CMK (cell line): Measurements from ENCODE around the gene TOLLIP.
A peak's percentile ranks its signal among the peaks of the same experiment; 100 is the strongest.
"Not testable (repeated sequence)": the region's sequence is repeated elsewhere in the genome, so short reads cannot be mapped to it uniquely, and the experiment has no call there.

Experiments
- DNase-seq: peaks from one replicate; pipeline ENCODE4 v3.0.0-alpha.2; 2010; ENCODE audit warnings: low read depth

TOLLIP gene

GRCh38 chr11:1281326-1281973, 28.0 kb downstream of the TOLLIP start:
- DNase-seq, result no peak

GRCh38 chr11:1280116-1281035, 29.1 kb downstream of the TOLLIP start:
- DNase-seq, result no peak

GRCh38 chr11:1279674-1280055, 29.8 kb downstream of the TOLLIP start:
- DNase-seq, result no peak

GRCh38 chr11:1278766-1279673, 30.4 kb downstream of the TOLLIP start:
- DNase-seq, result no peak

GRCh38 chr11:1277936-1278512, 31.4 kb downstream of the TOLLIP start:
- no peak for DNase-seq

DNA sequence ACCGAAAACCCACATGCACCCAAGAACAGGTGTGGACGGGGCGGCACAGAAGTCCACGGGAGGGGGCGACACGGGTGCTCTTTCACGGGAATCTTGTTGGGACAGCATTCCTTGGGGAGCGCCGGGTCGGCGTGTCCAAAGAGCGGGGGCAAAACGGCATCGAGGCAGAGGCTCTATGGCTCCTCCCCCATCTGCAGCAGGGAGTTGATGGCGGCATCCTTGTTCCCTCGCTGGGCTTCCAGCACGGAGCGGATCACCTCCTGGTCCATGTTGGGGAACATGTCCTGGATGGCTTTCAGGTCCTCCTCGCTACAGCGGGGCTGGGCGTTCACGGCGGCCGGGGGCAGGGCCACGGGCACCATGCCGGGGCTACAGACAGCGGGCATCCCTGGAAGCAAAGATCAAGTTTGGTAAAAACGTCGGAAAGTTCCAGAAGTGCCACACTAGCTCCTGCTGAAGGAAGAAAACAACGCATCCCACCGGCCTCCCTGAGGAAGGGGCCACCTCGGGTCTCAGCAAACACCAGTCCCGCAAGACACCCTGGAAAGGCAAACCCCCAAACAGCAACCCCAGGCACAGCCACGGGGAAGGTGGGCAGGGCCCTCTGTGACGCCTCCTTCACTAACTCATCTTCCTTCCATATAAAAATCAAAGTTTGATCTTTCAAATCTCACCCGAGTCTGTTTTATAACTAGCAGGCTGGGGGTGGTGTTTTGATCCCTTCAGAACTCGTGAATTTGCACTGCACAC, 32.4 kb downstream of the TOLLIP start:
- DNase-seq, result no peak

DNA sequence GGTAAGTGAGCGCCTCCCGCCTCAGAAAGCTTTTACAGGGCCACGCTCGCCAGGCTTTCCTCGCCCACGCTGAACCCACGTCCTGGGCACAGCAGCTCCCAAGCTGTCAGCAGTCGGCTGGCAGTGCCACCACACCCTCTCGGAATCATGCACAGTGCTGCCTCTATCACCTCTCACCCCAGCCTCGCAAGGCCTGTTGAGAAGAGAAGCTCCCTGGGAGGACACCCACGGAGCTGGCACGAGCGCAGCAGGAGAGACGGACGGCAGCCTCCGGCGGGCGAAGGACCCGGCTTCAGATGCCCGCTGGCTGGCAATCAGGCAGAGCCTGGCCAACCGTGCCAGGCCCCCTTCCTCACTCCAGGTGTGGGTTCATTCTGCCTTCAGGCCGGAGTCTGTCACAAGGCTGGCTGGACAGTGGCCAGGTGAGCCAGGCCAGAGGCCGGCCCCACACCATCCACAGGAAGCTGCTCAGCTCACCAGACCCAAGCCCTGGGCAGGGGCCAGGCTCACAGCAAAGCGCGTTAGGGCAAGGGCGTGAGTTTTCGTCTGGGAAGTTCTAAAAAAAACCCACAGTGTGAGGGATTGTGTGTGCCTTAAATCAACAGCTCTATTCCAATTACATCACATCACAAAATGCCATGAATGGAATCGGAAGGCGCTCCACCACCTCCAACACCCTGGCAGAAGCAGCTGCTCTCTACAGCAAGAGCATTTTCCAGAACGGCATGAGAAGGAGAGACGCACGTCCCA, 33.2 kb downstream of the TOLLIP start:
- DNase-seq, result no peak

DNA sequence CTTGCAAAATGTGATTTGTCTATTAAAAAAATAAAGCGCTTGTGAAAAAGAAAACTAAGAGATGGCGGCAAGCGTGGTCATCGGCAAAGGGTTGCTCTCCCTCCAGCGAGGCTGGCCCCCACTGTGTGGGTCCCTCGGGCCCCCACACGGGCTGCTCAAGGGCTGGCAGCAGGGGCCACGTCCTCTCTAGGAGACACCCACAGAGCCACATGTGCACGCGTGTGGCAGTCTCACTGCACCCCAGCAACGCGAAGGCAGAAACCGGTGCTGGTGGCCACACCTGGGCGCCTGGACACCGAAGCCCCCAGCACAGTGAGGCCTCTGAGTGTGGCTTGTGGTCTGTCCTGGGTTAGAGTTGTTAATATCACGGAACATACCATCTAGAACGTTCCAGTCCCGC, 34.4 kb downstream of the TOLLIP start:
- no peak for DNase-seq

DNA sequence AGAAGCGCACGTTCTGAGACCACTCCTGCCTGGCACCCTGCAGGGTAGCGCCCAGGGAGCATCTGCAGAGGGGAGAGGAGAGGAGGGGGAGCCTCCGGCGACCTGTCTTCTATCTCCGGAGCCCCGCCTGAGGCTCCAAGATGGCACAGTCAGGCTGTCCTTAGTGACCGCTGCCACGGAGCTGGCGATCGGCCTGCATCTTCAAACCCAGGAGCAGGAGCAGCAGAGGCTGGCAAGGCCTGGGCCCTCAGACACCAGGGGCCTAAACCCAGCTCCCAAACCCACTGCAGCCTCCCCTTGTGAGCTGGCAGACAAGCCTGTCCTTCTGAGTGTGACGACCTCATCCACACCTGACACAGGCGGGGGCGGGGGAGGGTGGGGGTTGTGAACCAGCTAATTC, 34.9 kb downstream of the TOLLIP start:
- DNase-seq, result no peak

GRCh38 chr11:1272531-1272930, 36.9 kb downstream of the TOLLIP start:
- no peak for DNase-seq

GRCh38 chr11:1271927-1272326, 37.5 kb downstream of the TOLLIP start:
- DNase-seq, result no peak

DNA sequence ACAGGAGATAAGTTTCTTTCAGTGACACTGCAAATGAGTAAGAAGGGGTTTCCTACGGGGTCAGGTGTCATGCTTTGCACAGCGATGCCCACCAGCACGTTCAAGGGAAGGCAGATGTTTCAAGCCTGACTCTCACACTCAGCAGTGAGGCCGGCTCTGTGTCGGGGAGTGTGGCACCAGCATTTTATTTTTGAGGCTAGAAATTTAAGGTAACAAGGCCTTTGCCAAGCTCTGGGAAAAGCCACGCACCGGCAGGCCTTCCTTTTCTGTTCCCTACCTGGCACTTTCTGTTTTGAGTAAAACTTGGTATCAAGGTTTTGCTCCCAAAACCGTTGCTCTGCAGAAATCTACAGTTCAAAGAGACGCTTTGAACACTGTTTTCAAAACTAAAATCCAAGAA, 38.0 kb downstream of the TOLLIP start:
- no peak for DNase-seq

DNA sequence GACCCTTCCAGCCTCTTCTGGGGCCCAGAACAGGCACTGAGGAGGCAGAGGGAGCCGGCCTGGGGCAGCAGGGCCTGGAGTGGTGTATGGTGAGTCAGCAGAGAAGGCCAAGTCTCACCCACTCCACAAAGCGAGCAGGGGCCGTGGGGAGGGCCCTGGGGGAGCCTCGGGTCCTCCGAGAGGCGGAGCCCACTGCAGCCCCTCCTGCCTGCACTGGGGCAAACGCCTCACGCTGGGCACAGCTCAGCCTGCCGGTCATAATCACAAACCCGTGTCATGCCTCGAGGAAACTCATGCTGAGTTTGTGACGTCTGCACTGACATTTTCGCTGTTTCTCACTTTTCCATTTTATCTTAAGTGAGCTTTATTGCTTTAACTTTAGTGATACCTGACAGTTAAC, 38.4 kb downstream of the TOLLIP start:
- no peak for DNase-seq

DNA sequence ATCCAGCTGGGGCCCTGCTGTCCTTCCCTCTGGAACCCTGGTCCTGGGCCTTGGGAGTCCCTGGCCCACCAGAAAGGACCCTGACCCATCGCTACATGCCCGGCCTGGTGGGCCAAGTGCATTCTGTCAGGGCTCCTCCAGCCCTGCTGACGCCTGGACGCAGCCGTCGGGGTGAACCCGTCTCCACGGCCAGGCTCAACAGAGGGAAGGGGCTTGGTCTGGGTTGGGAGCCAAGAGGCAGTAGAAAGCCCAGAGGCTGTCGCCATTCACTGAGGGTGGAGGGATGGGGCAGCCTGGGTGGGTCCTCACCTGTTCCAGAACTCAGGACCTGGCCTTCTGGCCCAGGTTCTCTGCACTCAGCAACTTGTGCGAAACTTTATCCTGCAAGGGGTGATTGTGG, 39.0 kb downstream of the TOLLIP start:
- DNase-seq, result no peak

DNA sequence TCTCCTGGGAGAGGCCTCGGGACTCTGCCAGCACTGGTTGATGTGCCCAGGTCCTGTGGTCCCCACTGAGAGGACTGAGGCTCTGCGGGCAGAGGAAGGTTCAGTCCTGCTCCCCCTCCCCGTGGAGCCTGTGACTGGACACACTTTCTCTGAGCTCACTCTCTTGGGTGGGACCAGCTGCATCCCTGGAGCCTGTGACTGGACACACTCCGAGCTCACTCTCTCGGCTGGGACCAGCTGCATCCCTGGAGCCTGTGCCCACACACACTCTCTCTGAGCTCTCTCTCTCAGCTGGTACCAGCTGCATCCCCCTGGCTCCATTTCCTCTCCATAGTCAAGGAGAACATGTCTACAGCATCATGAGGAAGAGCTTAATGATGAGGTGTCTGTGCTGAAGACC, 39.5 kb downstream of the TOLLIP start:
- DNase-seq, result no peak

GRCh38 chr11:1267441-1268100, 41.9 kb downstream of the TOLLIP start:
- no peak for DNase-seq

DNA sequence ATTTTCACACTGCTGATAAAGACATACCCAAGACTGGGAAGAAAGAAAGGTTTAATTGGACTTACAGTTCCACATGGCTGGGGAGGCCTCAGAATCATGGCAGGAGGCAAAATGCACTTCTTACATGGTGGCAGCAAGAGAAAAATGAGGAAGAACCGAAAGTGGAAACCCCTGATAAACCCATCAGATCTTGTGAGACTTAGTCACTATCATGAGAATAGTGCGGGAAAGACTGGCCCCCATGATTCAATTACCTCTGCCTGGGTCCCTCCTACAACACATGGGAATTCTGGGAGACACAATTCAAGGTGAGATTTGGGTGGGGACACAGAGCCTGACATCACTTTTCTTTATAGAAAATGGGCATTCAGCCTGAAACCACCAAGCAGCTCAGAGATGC, 42.5 kb downstream of the TOLLIP start:
- not testable (repeated sequence) for DNase-seq

GRCh38 chr11:1265480-1265879, 44.0 kb downstream of the TOLLIP start:
- not testable (repeated sequence) for DNase-seq

DNA sequence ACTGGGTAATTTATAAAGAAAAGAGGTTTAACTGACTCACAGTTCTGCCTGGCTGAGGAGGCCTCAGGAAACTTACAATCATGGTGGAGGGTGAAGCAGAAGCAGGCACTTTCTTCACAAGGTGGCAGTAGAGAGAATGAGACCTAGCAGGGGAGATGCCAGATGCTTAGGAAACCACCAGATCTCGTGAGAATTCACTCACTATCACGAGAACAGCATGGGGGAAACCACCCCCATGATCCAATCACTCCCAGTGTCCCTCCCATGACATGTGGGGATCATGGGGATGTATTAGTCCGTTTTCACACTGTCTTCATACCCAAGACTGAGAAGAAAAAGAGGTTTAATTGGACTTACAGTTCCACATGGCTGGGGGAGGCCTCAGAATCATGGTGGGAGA, 45.0 kb downstream of the TOLLIP start:
- peak; percentile 50 for DNase-seq

DNA sequence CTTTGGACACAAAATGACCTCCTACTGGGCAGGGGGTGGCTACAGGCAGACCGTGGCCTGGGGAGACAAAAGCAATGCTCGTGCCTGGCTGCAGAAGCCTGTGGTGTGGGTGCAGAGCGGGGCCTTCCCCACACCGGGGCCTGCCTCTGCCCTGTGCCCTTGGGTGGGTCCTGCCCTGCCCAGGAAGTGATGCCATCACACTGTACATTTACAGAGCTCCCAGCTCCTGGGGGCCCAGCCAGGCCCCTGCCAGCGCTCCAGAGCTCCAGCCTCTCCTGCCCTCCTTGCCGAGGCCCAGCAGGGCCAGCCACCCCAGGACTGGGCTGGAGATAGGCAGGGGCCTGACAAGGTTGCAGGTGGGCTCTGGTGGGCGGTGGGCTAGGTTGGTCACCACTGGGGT, 46.4 kb downstream of the TOLLIP start:
- no peak for DNase-seq
